Ovary (tissue), 3 donors: ENCODE data around the gene GPRIN3.

Experiments
- CTCF ChIP-seq, 3 donors: fragments of 450-650 bp in 2 of 3; fragments of 200-600 bp in 1 of 3; IDR thresholded peaks; one replicate each; pipeline versions ENCODE4 v1.5.1 to v1.8.0; 2016 to 2022; ENCODE audit warnings: antibody characterized with exemption in 3 of 3, mild to moderate bottlenecking in 1 of 3
- POLR2A ChIP-seq: fragments of 450-650 bp; IDR thresholded peaks from one replicate; pipeline ENCODE4 v1.6.1; 2017; ENCODE audit warnings: antibody characterized with exemption, mild to moderate bottlenecking, moderate library complexity
- donor health status: DM: no; HTN: no; CAD: no.

GRCh38 chr4:89295415-89295927, 12.1 kb downstream of the GPRIN3 start:
- TF ChIP-seq CTCF (IDR thresholded peaks at IDR 0.05) (no peak), POLR2A (no peak)
